GM12801 (cell line): Measurements from ENCODE around the gene RBM18.

Experiments used
- TF ChIP-seq, protein P1 (sequence below): IDR thresholded peaks from one replicate; pipeline ENCODE4 v1.5.1; 2011; ENCODE audit warnings: control low read depth; ENCODE audit not compliant: insufficient read length; ENCODE audit errors: extremely low read depth

RBM18 gene, protein sequence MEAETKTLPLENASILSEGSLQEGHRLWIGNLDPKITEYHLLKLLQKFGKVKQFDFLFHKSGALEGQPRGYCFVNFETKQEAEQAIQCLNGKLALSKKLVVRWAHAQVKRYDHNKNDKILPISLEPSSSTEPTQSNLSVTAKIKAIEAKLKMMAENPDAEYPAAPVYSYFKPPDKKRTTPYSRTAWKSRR

DNA sequence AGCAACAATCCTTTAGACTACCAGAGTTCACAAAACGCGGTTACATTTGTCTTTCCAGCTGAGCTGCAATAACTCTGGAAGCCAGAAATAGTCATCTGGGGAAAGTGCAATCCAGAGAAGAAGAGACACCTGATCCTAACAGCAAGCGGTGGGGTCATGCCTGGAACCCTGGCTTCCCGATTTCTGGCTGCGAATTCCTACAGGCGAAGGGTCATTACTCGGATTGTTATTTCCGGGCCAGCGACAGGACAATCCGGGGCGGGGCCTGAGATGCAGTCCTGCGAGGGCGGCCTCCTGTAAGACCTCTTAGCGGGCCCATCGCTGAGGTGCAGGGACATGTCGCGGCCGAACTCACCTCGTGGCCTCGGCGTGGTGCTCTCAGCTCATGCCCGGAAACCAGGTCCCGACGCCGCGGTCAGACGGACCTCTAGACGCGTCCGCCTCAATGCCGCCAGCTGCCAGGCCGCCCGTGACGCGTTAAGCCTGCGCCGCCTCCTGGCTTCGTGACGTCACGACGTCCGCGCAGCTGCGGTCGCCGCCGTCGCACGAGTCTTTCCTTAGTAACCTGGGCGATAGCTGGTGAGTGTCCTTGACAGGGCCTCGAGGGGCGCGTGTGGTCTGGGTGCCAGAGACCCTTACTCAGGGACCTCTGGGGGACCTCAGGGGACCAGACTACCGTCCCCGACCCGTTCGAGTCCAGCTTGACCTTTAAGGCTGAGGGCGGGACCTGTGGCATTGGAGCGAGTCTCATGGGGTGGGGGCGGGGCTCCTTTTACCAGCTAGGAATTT, at the start of gene RBM18, which contains the start of gene MRRF:
Gene RBM18 (minus strand): TSS at position 481 of the 789 bp plus-strand sequence. CDS start 3,348 bp downstream, outside the sequence.
Gene MRRF (plus strand): TSS at position 523 of the 789 bp plus-strand sequence. CDS start 6,010 bp downstream, outside the sequence.
- TF ChIP-seq, protein P1, sequence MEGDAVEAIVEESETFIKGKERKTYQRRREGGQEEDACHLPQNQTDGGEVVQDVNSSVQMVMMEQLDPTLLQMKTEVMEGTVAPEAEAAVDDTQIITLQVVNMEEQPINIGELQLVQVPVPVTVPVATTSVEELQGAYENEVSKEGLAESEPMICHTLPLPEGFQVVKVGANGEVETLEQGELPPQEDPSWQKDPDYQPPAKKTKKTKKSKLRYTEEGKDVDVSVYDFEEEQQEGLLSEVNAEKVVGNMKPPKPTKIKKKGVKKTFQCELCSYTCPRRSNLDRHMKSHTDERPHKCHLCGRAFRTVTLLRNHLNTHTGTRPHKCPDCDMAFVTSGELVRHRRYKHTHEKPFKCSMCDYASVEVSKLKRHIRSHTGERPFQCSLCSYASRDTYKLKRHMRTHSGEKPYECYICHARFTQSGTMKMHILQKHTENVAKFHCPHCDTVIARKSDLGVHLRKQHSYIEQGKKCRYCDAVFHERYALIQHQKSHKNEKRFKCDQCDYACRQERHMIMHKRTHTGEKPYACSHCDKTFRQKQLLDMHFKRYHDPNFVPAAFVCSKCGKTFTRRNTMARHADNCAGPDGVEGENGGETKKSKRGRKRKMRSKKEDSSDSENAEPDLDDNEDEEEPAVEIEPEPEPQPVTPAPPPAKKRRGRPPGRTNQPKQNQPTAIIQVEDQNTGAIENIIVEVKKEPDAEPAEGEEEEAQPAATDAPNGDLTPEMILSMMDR = no peak

- TF ChIP-seq, protein P1 = no peak
Measured at GRCh38 chr9:122314165-122314564, 49.5 kb upstream of the RBM18 start.

DNA sequence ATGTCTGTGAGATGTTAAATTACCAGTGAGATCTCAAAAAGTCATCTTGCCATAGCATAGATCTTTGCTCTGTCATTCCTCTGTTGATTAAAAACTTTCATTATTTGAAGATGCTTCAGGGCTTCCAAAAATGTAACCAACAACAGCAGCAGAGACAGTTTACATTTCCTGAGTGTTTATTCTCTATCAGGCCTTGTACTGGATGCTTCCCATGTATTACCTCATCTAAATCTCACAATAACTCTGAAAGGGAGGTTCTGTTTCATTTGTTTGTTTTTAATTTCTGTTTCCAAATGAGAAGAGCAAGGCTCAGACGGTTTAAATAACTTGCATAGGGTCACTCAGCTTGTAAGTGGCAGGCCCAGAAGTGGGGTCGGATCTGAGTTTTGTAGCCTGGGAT, 45.2 kb upstream of the RBM18 start:
- TF ChIP-seq, protein P1 = no peak

DNA sequence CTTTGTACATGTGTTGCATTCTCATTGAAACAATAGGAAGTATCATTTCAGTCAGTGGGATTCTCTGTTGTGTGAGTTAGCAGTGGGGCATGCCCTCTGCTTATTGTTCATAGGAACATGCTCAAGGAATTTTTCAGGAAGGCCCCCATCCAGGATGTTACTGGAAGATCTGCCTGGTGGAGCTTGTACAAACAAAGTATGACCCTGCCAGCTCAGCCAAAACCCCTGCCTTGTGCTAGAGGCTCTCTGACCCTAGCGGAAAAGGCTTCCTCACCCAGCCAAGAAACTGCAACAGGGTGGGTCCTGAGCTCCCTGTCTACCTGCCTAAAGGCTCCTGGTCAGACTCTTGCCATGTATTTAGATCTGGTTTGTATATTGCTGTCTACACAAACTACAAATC, 43.3 kb upstream of the RBM18 start:
- TF ChIP-seq, protein P1 = no peak

DNA sequence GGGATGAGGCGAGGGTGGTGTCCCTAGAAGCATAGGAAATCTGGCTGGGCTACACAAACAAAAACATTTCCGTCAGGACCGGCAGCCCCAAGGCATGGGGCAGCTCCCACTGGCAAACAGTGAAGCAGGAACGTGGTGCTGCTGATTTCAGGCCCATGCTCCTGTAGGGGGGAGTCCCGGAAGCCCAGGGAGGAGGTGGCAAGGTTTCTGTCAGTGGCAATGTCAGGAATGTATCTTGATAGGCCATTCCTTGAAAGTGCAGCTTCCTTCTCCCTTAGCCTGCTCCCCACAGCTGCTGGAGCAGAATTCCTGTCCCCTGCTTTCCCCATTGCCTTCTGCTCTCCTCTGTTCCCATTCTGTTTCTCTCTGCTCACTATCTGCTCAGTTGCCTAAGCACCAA, 42.4 kb upstream of the RBM18 start:
- TF ChIP-seq, protein P1 = no peak

- TF ChIP-seq, protein P1 = no peak
Measured at GRCh38 chr9:122302237-122303093, 37.8 kb upstream of the RBM18 start.

GRCh38 chr9:122297512-122297911, 32.9 kb upstream of the RBM18 start:
- TF ChIP-seq, protein P1 = no peak
